ENCODE data around the gene EPS8L2. TPM values are rescaled to one million over a fixed set of nuclear protein-coding genes. Genes with fewer than 3 reads are reported as not detected.

Gene EPS8L2
- total and polyA plus RNA-seq, 2 of the 13 experiments (the other 11 are each of a cell fraction or from before 2014, with no cell fraction given) = 89.3 to 416 TPM

DNA sequence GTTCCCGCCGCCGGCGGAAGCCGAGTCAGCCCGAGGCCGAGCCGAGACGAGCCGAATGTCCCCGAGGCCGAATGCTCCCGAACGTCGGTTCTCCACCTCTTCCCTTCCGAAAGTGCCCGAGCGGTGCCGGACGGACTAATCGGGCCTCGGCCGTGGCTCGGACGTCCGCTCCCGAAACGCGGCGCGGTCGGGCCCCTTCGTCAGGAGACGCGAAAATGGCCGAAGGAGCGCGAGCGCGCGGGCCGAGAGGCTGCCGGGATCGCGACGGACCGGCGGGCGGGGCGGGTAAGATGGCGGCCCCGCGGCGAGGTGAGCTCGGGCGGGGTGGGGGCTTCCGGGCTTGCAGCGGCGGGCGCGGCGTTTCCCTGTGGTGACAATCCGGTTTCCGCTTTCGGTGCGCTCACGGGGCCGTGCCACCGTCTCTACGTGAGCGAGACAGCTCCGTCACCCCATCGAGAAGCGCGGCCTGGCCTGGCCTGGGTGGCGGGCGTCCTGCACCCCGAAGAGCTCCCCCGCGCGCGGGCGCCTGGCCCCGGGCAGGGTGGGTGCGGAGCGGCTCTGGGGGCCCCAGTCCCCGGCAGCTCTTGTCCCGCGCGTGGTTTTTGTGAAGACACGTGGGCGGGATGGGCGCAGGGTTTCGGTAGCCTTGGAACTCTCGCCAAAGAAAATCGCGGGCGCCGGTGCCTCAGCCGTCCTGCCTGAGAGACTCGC, 10.3 kb upstream of the EPS8L2 start, which contains the start of gene TMEM80 (continued):
- TF ChIP-seq ZNF550 (CRISPR knock-in tag; IDR thresholded peaks at IDR 0.05; ENCODE audit: borderline replicate concordance) = no peak
- TF ChIP-seq GMEB1 (CRISPR knock-in tag; IDR thresholded peaks at IDR 0.05; ENCODE audit: borderline replicate concordance) = peak; percentile 76
- TF ChIP-seq HOXA9 (CRISPR knock-in tag; IDR thresholded peaks at IDR 0.05; ENCODE audit: borderline replicate concordance) = no peak
- TF ChIP-seq XRCC5 (optimal IDR thresholded peaks at IDR 0.05; ENCODE audit: low read length) = peak; percentile 43
- peak; percentile 54 for TF ChIP-seq THAP11 (CRISPR knock-in tag; IDR thresholded peaks at IDR 0.05)
- TF ChIP-seq FOXO4 (CRISPR knock-in tag; conservative IDR thresholded peaks at IDR 0.05) = no peak
- no peak for TF ChIP-seq HDAC2 (CRISPR knock-in tag; IDR thresholded peaks at IDR 0.05)
- TF ChIP-seq ZBTB20 (CRISPR knock-in tag; IDR thresholded peaks at IDR 0.05; ENCODE audit: borderline replicate concordance, low read depth) = no peak
- 0 out of 2 replicates have a peak, but pooled peaks have one; percentile 35 for TF ChIP-seq ZBTB42 (CRISPR knock-in tag; IDR thresholded peaks at IDR 0.05)
- TF ChIP-seq BRF2 (CRISPR knock-in tag; IDR thresholded peaks at IDR 0.05) = 0 out of 2 replicates have a peak, but pooled peaks have one; percentile 39
- peak; percentile 29; the same call in 1 of the 2 replicates for TF ChIP-seq ELF3 (CRISPR knock-in tag; IDR thresholded peaks at IDR 0.05)
- no peak for TF ChIP-seq FOXA1 (IDR thresholded peaks at IDR 0.05)
- 0 out of 2 replicates have a peak, but pooled peaks have one; percentile 6 for TF ChIP-seq FOXA1 (CRISPR knock-in tag; IDR thresholded peaks at IDR 0.05)
- TF ChIP-seq, protein P1, sequence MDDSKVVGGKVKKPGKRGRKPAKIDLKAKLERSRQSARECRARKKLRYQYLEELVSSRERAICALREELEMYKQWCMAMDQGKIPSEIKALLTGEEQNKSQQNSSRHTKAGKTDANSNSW (CRISPR knock-in tag; IDR thresholded peaks at IDR 0.05; ENCODE audit: borderline replicate concordance) = peak; percentile 64; the same call in 1 of the 2 replicates
- TF ChIP-seq BRCA1 (CRISPR knock-in tag; IDR thresholded peaks at IDR 0.05) = 0 out of 2 replicates have a peak, but pooled peaks have one; percentile 33
- no peak for TF ChIP-seq HMG20B (CRISPR knock-in tag; conservative IDR thresholded peaks at IDR 0.05)
- peak; percentile 89 for TF ChIP-seq DZIP1 (CRISPR knock-in tag; IDR thresholded peaks at IDR 0.05)
- TF ChIP-seq THAP9 (CRISPR knock-in tag; IDR thresholded peaks at IDR 0.05; ENCODE audit: borderline replicate concordance) = peak; percentile 49; the same call in 1 of the 2 replicates
- 0 out of 2 replicates have a peak, but pooled peaks have one; percentile 24 for TF ChIP-seq GATA4 (IDR thresholded peaks at IDR 0.05; ENCODE audit: borderline replicate concordance, low read depth)

All from HepG2 (cell line).